Stimulated activated CD4-positive, alpha-beta T cell treated with anti-CD3 and anti-CD28 coated beads, Interleukin-12 subunit alpha, Interleukin-12 subunit beta, amount 100 ng/mL, for 48 hours (primary cell): ENCODE results near the gene TTC39C.

Source experiments
- DNase-seq, 3 donors: peaks; one replicate each; pipeline ENCODE4 v3.0.0-alpha.2; 2020; ENCODE audit warnings: low read depth in 2 of 3, low spot score in 1 of 3

Gene TTC39C

DNA sequence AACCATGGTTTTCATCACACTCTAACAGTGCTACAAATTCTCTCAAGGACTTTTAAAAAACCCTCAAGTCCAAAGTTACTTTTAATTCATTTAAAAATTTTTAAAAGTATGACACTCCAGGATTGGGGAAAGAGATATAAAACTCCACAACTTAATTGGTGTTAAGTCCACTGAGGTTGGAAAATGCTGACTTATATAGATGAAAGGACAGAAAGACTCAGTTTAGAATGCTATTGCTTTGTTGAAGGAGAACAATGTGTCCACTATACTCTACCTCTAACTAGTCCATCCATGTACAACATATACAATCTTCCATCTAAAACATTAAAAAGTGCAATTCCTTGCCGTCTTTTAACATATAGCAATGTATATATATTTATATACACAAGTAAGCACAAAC lies 165.5 kb downstream of the TTC39C start:
- DNase-seq = no peak

DNA sequence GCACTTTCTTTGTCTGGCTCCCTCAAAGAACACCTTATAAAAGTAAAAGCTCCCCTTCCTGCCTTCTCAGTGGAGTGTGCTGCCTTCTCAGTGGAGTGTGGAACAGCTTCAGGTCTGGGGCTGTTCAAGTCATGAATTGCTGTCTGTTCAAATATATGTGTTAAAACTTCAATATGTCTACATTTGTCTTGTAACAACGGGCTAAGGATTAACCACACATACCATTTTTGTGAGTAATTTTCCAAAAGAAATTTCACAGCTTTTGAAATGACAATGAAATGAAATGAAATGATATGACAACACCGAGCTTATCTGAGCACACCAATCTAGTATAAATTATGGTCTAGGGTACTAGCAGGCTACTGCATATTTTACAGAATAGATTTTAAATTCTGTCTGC lies 167.3 kb downstream of the TTC39C start:
- DNase-seq = no peak
